ENCODE measurements around the gene MRGPRE. TPM values are rescaled to one million over a fixed set of nuclear protein-coding genes. Genes with fewer than 3 reads are reported as not detected.

Gene MRGPRE
- polyA plus RNA-seq, 1 experiment, result not detected

GRCh38 chr11:3231550-3231850 lies 717 bp downstream of the MRGPRE start:
- POLR2A ChIA-PET, result no interaction called here
- H3K36me3 ChIP-seq (ENCODE audit: control insufficient read depth, insufficient read depth, low read length), result no peaks in the 10 kb centered on the region
- no peak overlapping the region for H3K4me3 ChIP-seq (ENCODE audit: low read depth, low read length)
- DNase-seq (ENCODE audit: low read depth), result no peak
- CTCF ChIA-PET, result interaction anchor here (0.7 to 2.6 kb wide), 2 partner anchors 16 to 50 kb away, joined by 3 to 9 read pairs; no protein-coding TSS in a partner anchor
- H3K27me3 ChIP-seq (ENCODE audit: control insufficient read depth, insufficient read depth, low read length), result peaks cover 30% of the 10 kb centered on the region
- no peak for TF ChIP-seq CTCF (IDR thresholded peaks at IDR 0.05; ENCODE audit: insufficient read depth, low read depth, low read length)

GRCh38 chr11:3230636-3231549 lies 1.3 kb downstream of the MRGPRE start:
- peaks cover 30% of the 10 kb centered on the region for H3K27me3 ChIP-seq (ENCODE audit: control insufficient read depth, insufficient read depth, low read length)
- ChIA-PET POLR2A (no interaction called here), CTCF (interaction anchor here (2.6 kb wide), 1 partner anchor 15 kb away, joined by 9 read pairs; no protein-coding TSS in a partner anchor)
- H3K4me3 ChIP-seq (ENCODE audit: low read depth, low read length), result no peak overlapping the region
- no peak for TF ChIP-seq CTCF (IDR thresholded peaks at IDR 0.05; ENCODE audit: insufficient read depth, low read depth, low read length)
- H3K36me3 ChIP-seq (ENCODE audit: control insufficient read depth, insufficient read depth, low read length), result no peaks in the 10 kb centered on the region
- no peak for DNase-seq (ENCODE audit: low read depth)

- no peak overlapping the region for H3K4me3 ChIP-seq (ENCODE audit: low read depth, low read length)
- no peaks in the 10 kb centered on the region for H3K36me3 ChIP-seq (ENCODE audit: control insufficient read depth, insufficient read depth, low read length)
- no peak for TF ChIP-seq CTCF (IDR thresholded peaks at IDR 0.05; ENCODE audit: insufficient read depth, low read depth, low read length)
- H3K27me3 ChIP-seq (ENCODE audit: control insufficient read depth, insufficient read depth, low read length), result peaks cover 25% of the 10 kb centered on the region
- DNase-seq (ENCODE audit: low read depth), result no peak
- POLR2A ChIA-PET, result no interaction called here
- CTCF ChIA-PET, result interaction anchor here (2.6 kb wide), 1 partner anchor 14 kb away, joined by 9 read pairs; no protein-coding TSS in a partner anchor
Measured at GRCh38 chr11:3229673-3230630, 2.3 kb downstream of the MRGPRE start.

GRCh38 chr11:3228445-3228829 lies 3.8 kb downstream of the MRGPRE start:
- TF ChIP-seq CTCF (IDR thresholded peaks at IDR 0.05; ENCODE audit: insufficient read depth, low read depth, low read length), result no peak
- CTCF ChIA-PET, result no interaction called here
- POLR2A ChIA-PET, result no interaction called here
- Histone ChIP-seq H3K4me3 (ENCODE audit: low read depth, low read length) (no peak overlapping the region), H3K36me3 (ENCODE audit: control insufficient read depth, insufficient read depth, low read length) (no peaks in the 10 kb centered on the region), H3K27me3 (ENCODE audit: control insufficient read depth, insufficient read depth, low read length) (peaks cover 24% of the 10 kb centered on the region)
- DNase-seq (ENCODE audit: low read depth), result no peak
